ENCODE results near the gene CLDN18. TPM values are rescaled to one million over a fixed set of nuclear protein-coding genes. Genes with fewer than 3 reads are reported as not detected.

CLDN18 gene
- total and polyA plus RNA-seq, 9 of the 15 experiments (the other 6 are each of a cell fraction or from before 2014, with no cell fraction given), result 0.11 TPM; not detected in 8

GRCh38 chr3:137970914-137971831 lies 38.8 kb upstream of the CLDN18 start (continued):
- TF ChIP-seq CTCF (IDR thresholded peaks at IDR 0.05 in 2 of 3, conservative IDR thresholded peaks at IDR 0.05 in 1 of 3; ENCODE audit: insufficient read depth in 2 of 3, low read depth in 1 of 3, low read length in 3 of 3) (peak; percentile 66 to 82 (median 73)), SMC3 (conservative IDR thresholded peaks at IDR 0.05; ENCODE audit: insufficient read depth, low read depth, low read length) (peak; percentile 49; the same call in 1 of the 2 replicates), ZNF780A (CRISPR knock-in tag; IDR thresholded peaks at IDR 0.05) (no peak), CREM (IDR thresholded peaks at IDR 0.05; ENCODE audit: low read depth) (0 out of 2 replicates have a peak, but pooled peaks have one; percentile 27), RAD21 (CRISPR knock-in tag; conservative IDR thresholded peaks at IDR 0.05 in 1 of 2, IDR thresholded peaks at IDR 0.05 in 1 of 2) (peak; percentile 43 to 70; a peak in 3 of 4 replicates), CHAMP1 (IDR thresholded peaks at IDR 0.05) (no peak), HMG20A (CRISPR knock-in tag; conservative IDR thresholded peaks at IDR 0.05) (no peak), RB1 (IDR thresholded peaks at IDR 0.05; ENCODE audit: low read depth) (0 out of 2 replicates have a peak, but pooled peaks have one; percentile 22)
